GM03348 (cell line): ENCODE measurements around the gene SLC16A5.
"Not testable (repeated sequence)": the region's sequence is repeated elsewhere in the genome, so short reads cannot be mapped to it uniquely, and the experiment has no call there.

Source experiments
- DNase-seq: peaks from one replicate; pipeline ENCODE4 v3.0.0; 2012; ENCODE audit warnings: low spot score

SLC16A5 gene

DNA sequence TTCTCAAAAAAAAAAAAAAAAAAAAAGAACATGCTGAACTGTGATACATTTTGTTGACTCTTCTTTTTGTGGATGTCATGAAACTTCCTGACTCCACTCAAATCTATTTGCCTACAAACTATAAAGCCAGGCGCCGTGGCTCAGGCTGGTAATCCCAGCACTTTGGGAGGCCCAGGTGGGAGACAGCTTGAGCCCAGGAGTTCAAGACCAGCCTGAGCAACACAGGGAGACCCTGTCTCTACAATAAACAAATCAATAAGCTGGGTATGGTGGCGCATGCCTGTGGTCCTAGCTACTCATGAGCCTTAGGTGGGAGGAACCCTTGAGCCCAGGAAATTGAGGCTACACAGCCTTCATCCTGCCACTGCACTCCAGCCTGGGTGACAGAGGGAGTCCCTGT is 45.2 kb downstream of the SLC16A5 start:
- DNase-seq: no peak

DNA sequence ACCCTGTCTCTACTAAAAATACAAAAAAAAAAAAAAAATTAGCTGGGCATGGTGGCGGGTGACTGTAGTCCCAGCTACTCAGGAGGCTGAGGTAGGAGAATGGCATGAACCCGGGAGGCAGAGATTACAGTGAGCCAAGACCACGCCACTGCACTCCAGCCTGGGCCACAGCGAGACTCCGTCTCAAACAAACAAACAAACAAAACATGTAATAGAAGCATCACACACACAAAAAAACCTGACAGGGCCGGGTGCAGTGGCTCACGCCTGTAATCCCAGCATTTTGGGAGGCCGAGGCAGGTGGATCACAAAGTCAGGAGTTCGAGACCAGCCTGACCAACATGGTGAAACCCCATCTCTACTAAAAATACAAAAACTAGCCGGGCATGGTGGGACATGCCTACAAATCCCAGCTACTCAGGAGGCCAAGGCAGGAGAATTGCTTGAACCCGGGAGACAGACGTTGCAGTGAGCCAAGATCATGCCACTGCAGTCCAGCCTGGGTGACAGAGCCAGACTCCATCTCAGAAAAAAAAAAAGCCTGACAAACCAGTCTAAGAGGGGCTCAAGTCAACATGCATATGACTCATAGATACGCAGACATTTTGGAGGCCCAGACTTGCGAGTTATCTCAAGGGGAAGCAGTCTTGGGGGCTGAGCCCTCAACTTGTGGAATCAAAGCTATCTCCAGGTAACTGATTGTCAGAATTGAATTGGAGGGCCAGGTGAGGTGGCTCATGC is 46.0 kb downstream of the SLC16A5 start:
- DNase-seq: not testable (repeated sequence)

GRCh38 chr17:75135452-75135851 is 47.7 kb downstream of the SLC16A5 start:
- no peak for DNase-seq

DNA sequence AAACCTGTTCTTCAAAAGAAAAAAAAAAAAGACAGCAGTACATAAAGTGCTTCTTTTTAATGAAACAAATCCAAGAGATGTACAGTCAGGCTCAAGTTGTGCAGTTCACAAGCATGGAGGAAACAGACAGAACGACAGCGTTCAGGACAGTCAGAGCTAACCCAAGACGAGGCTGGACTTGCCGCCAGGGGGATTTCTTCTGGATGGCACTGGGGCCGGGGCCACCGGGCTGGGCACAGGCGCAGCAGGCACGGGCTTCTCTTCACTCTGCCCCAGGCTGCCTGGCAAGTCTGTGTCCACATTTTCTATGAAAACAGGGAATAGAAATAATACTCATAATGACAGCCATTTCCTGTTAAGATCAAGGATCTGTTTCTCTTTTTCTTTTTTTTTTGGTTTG is 48.2 kb downstream of the SLC16A5 start:
- no peak for DNase-seq

DNA sequence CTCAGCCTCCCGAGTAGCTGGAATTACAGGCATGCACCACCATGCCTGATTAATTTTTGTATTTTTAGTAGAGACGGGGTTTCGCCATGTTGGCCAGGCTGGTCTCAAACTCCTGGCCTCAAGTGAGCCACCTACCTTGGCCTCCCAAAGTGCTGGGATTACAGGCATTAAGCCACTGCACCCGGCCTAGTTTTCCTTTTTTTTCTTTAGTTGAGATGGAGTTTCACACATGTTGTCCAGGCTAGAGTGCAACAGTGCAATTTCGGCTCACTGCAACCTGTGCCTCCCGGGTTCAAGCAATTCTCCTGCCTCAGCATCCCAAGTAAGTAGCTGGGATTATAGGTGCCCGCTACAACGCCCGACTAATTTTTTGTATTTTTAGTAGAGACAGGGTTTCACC is 50.0 kb downstream of the SLC16A5 start:
- not testable (repeated sequence) for DNase-seq

GRCh38 chr17:75138519-75138918 is 50.8 kb downstream of the SLC16A5 start:
- DNase-seq: no peak

DNA sequence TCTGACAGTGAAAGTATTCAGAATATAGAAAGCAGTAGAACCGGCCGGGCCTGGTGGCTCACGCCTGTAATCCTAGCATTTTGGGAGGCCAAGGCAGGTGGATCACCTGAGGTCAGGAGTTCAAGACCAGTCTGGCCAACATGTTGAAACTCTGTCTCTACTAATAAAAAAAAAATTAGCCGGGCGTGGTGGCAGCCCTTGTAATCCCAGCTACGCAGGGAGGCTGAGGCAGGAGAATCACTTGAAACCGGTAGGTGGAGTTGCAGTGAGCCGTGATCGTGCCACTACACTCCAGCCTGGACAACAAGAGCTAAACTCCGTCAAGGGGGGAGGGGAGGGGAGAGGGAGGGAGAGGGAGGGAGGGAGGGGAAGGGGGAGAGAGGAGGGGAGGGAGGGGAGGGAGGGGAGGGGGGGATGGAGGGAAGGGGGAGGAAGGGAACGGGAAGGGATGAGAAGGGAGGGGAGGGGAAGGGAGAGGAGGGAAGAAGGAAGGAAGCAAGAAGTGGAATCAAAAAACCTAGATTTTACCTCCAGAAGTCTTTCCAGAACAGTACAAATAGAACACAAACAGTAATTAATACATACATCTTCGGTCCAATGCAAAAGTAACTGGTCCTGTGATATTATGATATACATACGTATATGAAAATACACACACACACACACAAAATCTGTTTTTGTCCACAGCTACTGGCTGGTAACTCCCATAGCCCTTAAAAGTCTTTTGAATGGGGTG is 54.6 kb downstream of the SLC16A5 start:
- DNase-seq: no peak

- DNase-seq: no peak
Measured at GRCh38 chr17:75144816-75145512, 57.2 kb downstream of the SLC16A5 start.

- DNase-seq: no peak
Measured at GRCh38 chr17:75146592-75146991, 58.8 kb downstream of the SLC16A5 start.

DNA sequence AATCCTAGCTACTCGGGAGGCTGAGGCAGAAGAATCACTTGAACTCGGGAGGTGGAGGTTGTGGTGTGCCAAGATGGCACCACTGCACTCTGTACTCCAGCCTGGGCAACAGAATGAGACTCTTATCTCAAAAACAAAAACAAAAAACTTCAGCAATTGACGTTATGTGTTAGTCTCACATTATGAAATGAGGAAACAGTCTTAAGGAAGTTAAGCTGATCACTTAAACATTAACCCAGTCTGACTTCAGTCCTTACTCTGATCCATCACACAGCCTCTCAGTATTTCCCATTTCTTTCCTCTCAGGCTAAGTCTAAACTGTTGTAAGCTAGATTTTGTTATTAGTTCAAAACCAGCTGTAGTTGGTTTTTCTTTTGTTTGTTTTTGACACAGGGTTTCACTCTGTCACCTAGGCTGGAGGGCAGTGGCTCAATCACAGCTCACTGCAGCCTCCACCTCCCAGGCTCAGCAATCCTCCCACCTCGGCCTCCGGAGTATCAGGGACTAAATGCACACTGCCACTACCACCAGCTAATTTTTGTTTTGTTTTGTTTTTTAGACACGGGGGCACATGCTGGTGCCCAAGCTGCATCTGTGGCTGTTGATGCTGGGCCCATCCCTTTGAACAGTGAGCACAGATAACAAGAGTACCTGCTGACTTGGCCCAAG is 60.3 kb downstream of the SLC16A5 start:
- no peak for DNase-seq

- no peak for DNase-seq
Measured at GRCh38 chr17:75151930-75152329, 64.2 kb downstream of the SLC16A5 start.

GRCh38 chr17:75152523-75152921 is 64.8 kb downstream of the SLC16A5 start:
- DNase-seq: no peak

DNA sequence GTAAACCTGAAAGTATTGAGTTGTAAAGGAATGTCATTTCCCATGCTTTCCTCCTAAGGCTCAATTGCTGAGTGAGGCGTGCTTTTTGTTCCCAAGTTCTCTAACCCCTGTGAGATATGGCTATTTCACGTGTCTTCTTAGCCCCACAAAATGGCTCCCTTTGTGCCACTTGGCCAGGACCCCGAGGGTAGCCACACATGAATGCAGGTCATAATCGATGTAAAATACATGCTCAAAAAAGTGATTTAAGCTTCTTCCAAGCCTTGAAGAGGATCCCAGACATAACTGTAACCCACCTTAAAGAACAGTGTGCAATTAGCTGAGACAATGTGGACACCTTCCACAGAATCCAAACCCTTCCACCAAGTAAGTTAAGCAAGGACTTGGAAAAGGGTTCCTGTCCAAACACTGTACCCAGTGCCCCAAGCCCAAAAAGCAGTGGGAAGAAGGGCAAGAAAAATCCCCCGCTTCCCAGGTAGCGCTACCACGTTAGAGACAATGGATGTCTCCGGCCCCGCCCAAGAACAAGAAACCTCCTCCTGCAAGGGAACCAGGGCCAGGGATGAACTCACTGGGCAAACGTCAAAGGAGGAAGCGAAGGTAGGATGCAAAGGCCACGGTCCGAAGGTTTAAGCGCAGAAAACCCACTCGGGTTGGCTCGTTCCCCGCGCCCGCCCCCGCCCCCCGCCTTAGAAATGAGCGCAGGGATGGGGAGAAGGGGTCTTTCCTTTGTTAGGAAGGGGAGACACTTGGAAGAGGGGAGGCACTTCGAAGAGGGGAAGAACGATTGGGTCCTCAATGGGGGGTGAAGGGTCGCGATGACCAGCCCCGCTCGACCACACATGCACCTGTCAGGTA is 65.4 kb downstream of the SLC16A5 start:
- DNase-seq: peak; percentile 41

DNA sequence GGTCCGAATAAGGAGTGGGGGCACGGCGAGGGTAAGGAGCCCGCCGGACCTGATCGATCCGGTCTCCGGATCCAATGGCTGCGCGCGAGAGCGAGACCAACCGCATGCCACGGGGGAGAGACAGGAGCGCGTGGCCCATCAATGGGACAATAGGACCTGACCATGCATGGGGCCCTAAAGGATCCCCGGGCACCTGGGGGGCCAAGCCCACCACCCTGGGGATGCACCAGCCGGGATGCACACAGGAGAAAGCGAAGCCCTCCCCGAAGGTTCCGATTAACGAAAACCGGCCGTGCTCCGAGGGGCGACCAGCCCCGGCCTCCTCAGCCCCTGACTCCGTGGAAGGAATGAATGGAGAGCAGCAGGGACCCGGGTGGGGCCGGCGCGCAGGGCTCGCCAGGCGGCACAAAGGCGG is 66.0 kb downstream of the SLC16A5 start:
- DNase-seq: peak; percentile 33

DNA sequence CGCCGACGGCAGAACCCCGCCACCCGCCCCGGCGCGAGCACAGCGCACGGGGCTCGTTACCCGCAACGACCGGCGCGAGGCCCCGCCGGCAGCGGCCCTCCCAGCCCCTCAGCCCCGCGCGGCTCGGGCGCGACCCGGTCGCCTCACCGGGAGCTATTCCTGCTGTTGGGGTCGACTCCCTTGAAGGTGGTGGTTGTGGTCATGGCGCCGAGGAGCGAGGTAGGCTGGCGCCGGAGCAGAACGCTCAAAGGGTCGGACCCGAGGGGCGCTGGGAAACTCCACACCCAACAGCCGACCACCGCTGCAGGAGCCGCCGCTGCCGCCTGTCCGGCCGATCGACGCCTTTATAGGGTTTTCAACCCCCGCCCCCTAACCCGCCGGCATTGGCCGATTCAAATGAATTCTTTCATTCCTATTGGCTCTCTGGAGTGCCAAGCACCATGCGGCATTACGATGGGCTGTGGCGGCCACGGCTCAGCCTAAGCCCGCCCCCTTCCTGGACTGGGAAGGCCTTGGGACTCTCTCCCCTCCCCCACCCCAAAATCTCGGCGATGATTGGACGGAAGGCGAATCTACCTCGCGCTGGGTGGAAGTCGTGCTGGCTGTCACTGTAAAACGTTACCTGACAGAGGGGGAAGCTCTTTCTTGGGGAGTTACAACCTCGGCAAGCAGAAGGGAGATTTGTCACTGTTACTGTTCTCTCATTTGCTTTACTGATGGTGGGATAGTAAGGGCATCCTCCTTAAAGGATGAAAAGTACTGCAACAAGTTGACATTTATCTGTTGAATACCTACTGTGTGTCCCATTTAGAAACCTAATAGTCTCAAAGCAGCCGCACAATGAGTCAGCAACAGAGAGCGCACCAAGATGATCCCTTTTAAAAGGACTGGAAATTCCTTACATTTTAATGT is 66.7 kb downstream of the SLC16A5 start, which contains the start of gene JPT1:
TSS of gene JPT1 (minus strand) at position 318 of the 912 bp plus-strand sequence. CDS start at position 203, 115 bp downstream.
- DNase-seq: peak; percentile 99

DNA sequence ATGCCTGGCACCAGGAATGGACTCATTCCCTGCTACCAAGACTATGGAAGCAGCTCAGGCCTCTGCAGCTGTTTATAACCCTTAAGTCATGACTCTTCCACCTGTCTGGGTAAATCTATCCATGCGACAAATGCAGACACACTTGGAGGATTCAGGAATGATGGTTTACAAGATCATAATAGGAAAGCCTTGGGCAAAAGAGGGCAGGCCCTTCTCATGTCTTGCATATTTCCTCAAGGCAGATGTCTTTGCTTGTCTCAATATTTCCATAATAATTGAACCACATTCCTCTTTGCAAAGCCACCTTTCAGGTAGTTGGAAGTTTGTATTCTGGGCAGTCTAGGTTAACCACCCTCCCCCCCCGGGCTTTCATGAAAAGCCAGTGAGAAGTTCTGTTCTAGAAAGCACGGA is 67.4 kb downstream of the SLC16A5 start:
- DNase-seq: no peak
